HG03558 (cell line): ENCODE data around the gene PRF1.

Experiments used
- ATAC-seq: cut with Tn5 transposase; IDR thresholded peaks from one replicate; pipeline ENCODE4 v1.9.1; 2021; ENCODE audit warnings: moderate number of reproducible peaks; ENCODE audit not compliant: unreplicated experiment; ENCODE audit errors: extremely low read depth

Gene PRF1

GRCh38 chr10:70596110-70596798 is 6.3 kb downstream of the PRF1 start:
- no peak for ATAC-seq

GRCh38 chr10:70595566-70596016 is 7.0 kb downstream of the PRF1 start:
- ATAC-seq = no peak

GRCh38 chr10:70594161-70594560 is 8.4 kb downstream of the PRF1 start:
- ATAC-seq = no peak

GRCh38 chr10:70593513-70593890 is 9.0 kb downstream of the PRF1 start:
- ATAC-seq = no peak

- ATAC-seq = no peak
Measured at GRCh38 chr10:70592746-70593512, 9.6 kb downstream of the PRF1 start.

GRCh38 chr10:70592186-70592735 is 10.3 kb downstream of the PRF1 start:
- no peak for ATAC-seq

- no peak for ATAC-seq
Measured at GRCh38 chr10:70590655-70591416, 11.7 kb downstream of the PRF1 start.

GRCh38 chr10:70589762-70590654 is 12.5 kb downstream of the PRF1 start:
- ATAC-seq = no peak

- no peak for ATAC-seq
Measured at GRCh38 chr10:70588859-70589570, 13.5 kb downstream of the PRF1 start.

GRCh38 chr10:70588255-70588654 is 14.3 kb downstream of the PRF1 start:
- no peak for ATAC-seq

- ATAC-seq = no peak
Measured at GRCh38 chr10:70587045-70587658, 15.4 kb downstream of the PRF1 start.

GRCh38 chr10:70586348-70586930 is 16.1 kb downstream of the PRF1 start:
- no peak for ATAC-seq

- ATAC-seq = no peak
Measured at GRCh38 chr10:70585578-70586169, 16.9 kb downstream of the PRF1 start.

GRCh38 chr10:70584909-70585544 is 17.5 kb downstream of the PRF1 start:
- ATAC-seq = no peak

GRCh38 chr10:70584366-70584765 is 18.2 kb downstream of the PRF1 start:
- ATAC-seq = no peak

GRCh38 chr10:70583669-70584037 is 18.9 kb downstream of the PRF1 start:
- ATAC-seq = no peak

GRCh38 chr10:70582793-70583668 is 19.5 kb downstream of the PRF1 start:
- no peak for ATAC-seq
